CD4-positive, alpha-beta T cell (primary cell): ENCODE measurements around the gene CDCP2. TPM values are rescaled to one million over a fixed set of nuclear protein-coding genes. Genes with fewer than 3 reads are reported as not detected.
"Not testable (repeated sequence)": the region's sequence is repeated elsewhere in the genome, so short reads cannot be mapped to it uniquely, and the experiment has no call there.

Experiments used
- ATAC-seq: fragments of 200-7000 bp; cut with Tn5 transposase; one replicate; pipeline ENCODE4 v1.10.0; 2022; ENCODE audit warnings: mild to moderate bottlenecking; ENCODE audit not compliant: poor library complexity
- CTCF ChIA-PET: fragments of 350-600 bp; sonication (Branson Sonifier 250); formaldehyde crosslinking; loops from one replicate; lab custom pipeline; 2021; ENCODE audit warnings: antibody characterized with exemption, inconsistent platforms; lab: Charles Lee
- POLR2A ChIA-PET: fragments of 350-600 bp; sonication (Branson Sonifier 250); formaldehyde crosslinking; loops from one replicate; lab custom pipeline; 2021; ENCODE audit warnings: antibody characterized with exemption, inconsistent platforms; lab: Charles Lee
- DNase-seq, 14 experiments: peaks; one replicate each; pipeline ENCODE4 v3.0.0-alpha.2; 2013 to 2020; ENCODE audit warnings: mixed read lengths in 2 of 14
- H3K27ac ChIP-seq, 2 donors: one replicate each; pipeline versions ENCODE4 v1.5.1 to v1.7.0; 2013; ENCODE audit warnings: low read length in 2 of 2, low read depth in 1 of 2, mild to moderate bottlenecking in 1 of 2
- H3K27me3 ChIP-seq, 2 experiments: 1 replicate in 1 of 2; 2 replicates in 1 of 2; pipeline versions ENCODE4 v1.6.1 to v1.7.0; 2013; ENCODE audit warnings: low read length in 2 of 2, control low read depth in 1 of 2, mild to moderate bottlenecking in 1 of 2, moderate library complexity in 1 of 2; ENCODE audit not compliant: insufficient read depth in 2 of 2, control insufficient read depth in 1 of 2
- H3K36me3 ChIP-seq: one replicate; pipeline ENCODE4 v1.6.1; 2013; ENCODE audit warnings: low read length, control low read depth; ENCODE audit not compliant: insufficient read depth
- H3K4me1 ChIP-seq: one replicate; pipeline ENCODE4 v1.6.1; 2013; ENCODE audit warnings: low read length, control low read depth; ENCODE audit not compliant: insufficient read depth
- H3K4me3 ChIP-seq: one replicate; pipeline ENCODE4 v1.5.1; 2013; ENCODE audit warnings: mild to moderate bottlenecking, low read length, moderate library complexity
- H3K9me3 ChIP-seq, 2 experiments: 1 replicate in 1 of 2; 2 replicates in 1 of 2; pipeline versions ENCODE4 v1.6.1 to v1.7.0; 2013; ENCODE audit warnings: low read length in 2 of 2, mild to moderate bottlenecking in 2 of 2, control low read depth in 1 of 2, moderate library complexity in 1 of 2; ENCODE audit not compliant: control insufficient read depth in 1 of 2, insufficient read depth in 1 of 2
- H3K27ac Mint-ChIP-seq: one replicate; pipeline ENCODE4 v1.8.0; 2020; ENCODE audit warnings: mixed read lengths
- H3K27me3 Mint-ChIP-seq: one replicate; pipeline ENCODE4 v1.8.0; 2021; ENCODE audit warnings: mixed read lengths
- H3K36me3 Mint-ChIP-seq: one replicate; pipeline ENCODE4 v1.8.0; 2021; ENCODE audit warnings: low read depth, mixed read lengths
- H3K4me1 Mint-ChIP-seq: one replicate; pipeline ENCODE4 v1.8.0; 2021; ENCODE audit warnings: low read depth, mixed read lengths
- H3K4me3 Mint-ChIP-seq: one replicate; pipeline ENCODE4 v1.8.0; 2020; ENCODE audit warnings: mild to moderate bottlenecking, mixed read lengths
- H3K9me3 Mint-ChIP-seq: one replicate; pipeline ENCODE4 v1.8.0; 2020; ENCODE audit warnings: mixed read lengths
- CTCF ChIP-seq: fragments of 200-600 bp; IDR thresholded peaks from one replicate; pipeline ENCODE4 v1.8.0; 2022; ENCODE audit warnings: antibody characterized with exemption, mild to moderate bottlenecking
- intact Hi-C, 2 experiments: fragments of 100-400 bp; cut with DNase I in 1 of 2; cut with micrococcal nuclease in 1 of 2; formaldehyde crosslinking; loops; one replicate each; pipeline versions ENCODE4 v1.15.1 to v1.9.0; 2023 to 2025; cut with DNase I, micrococcal nuclease
- total RNA-seq, 174 experiments: library from RNA in 2 of 174; stranded (reverse) in 2 of 174; gene quantifications; one replicate each; pipeline ENCODE4 v1.2.3 and lab custom pipeline; 2021 to 2026

The CDCP2 gene
- total RNA-seq, 2 experiments from 2014 or later = not detected

DNA sequence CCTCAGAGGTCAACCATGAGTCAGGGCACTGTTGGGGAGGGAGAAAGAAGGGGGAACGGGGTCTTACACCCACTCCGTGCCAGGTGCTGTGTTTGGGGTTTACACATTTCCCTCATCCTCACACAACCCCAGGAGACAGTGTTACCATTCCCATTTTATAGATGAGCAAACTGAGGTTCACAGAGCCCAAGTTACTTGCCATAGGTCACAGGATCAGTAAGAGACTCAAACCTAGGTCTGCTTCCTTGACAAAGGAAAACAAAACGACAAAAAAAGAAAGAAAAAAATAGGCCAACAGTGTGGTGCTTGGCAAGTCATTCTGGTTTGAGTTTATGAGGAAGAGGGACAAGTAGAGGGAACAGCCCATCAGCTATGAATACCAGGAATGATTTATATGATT, 16.3 kb upstream of the CDCP2 start:
- POLR2A ChIA-PET = no interaction called here

GRCh38 chr1:54168206-54168965, 15.6 kb upstream of the CDCP2 start:
- H3K36me3 ChIP-seq = no peaks in the 10 kb centered on the region
- no peak overlapping the region for H3K27ac Mint-ChIP-seq
- DNase-seq (no peak), ATAC-seq (no peak)
- H3K4me1 ChIP-seq = peaks cover 7% of the 10 kb centered on the region
- no peaks in the 10 kb centered on the region for H3K36me3 Mint-ChIP-seq
- POLR2A ChIA-PET = no interaction called here
- no peaks in the 10 kb centered on the region for H3K27me3 ChIP-seq
- no peak overlapping the region for H3K27ac ChIP-seq
- no peak overlapping the region for H3K4me3 Mint-ChIP-seq
- no peaks in the 10 kb centered on the region for H3K9me3 ChIP-seq
- no peaks in the 10 kb centered on the region for H3K9me3 Mint-ChIP-seq
- CTCF ChIA-PET = no interaction called here
- peaks cover 13% of the 10 kb centered on the region for H3K4me1 Mint-ChIP-seq
- H3K4me3 ChIP-seq = no peak overlapping the region
- no peak for TF ChIP-seq CTCF
- no peaks in the 10 kb centered on the region for H3K27me3 Mint-ChIP-seq
- intact Hi-C loops = no loop called here

More for the DNA sequence above, 16.3 kb upstream of the CDCP2 start:
- Mint-ChIP-seq H3K4me3 (no peak overlapping the region), H3K27ac (no peak overlapping the region), H3K36me3 (no peaks in the 10 kb centered on the region), H3K9me3 (no peaks in the 10 kb centered on the region), H3K4me1 (peaks cover 13% of the 10 kb centered on the region), H3K27me3 (no peaks in the 10 kb centered on the region)
- Histone ChIP-seq H3K4me3 (no peak overlapping the region), H3K4me1 (peaks cover 7% of the 10 kb centered on the region), H3K27me3 (no peaks in the 10 kb centered on the region), H3K27ac (no peak overlapping the region), H3K36me3 (no peaks in the 10 kb centered on the region), H3K9me3 (no peaks in the 10 kb centered on the region)
- DNase-seq (no peak), ATAC-seq (no peak)
- CTCF ChIA-PET = no interaction called here
- intact Hi-C loops = no loop called here
- TF ChIP-seq CTCF = no peak

DNA sequence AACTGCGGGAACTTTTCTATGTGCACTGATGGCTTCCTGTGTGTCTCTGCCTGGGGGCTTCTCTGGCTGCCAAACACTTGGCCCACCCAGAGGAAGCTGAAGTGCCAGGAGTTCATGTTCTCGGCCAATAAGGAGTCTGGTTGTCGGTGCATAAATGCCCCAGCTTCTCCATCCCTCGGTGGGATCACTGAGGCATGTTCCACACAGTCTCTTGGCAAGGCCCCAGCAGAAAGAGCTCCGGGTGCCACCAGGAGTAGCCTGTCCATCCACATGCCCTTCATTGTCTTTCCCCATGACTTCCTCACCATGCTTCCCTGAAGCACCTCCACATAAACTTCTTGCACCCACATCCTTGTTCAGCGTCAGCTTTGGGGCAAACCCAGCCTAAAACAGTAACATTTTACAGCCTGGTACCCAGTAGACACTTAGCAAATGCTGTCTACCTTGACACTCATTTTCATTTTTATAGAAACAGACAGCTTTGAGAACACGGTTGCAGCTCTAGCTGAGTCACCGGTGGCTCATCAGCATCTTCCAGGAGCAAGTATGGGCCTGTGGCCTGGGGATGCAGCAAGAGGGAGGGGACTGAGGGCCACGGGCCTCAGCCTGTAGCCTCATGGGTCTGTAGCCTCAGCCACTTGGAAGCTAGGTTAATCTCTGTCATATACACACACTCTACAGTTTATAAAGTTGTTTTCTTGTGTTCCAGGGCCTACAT, 14.8 kb upstream of the CDCP2 start:
- DNase-seq (no peak), ATAC-seq (no peak)
- H3K4me1 ChIP-seq = peaks cover 7% of the 10 kb centered on the region
- POLR2A ChIA-PET = no interaction called here
- no peak overlapping the region for H3K27ac Mint-ChIP-seq
- no peaks in the 10 kb centered on the region for H3K36me3 ChIP-seq
- H3K27ac ChIP-seq = no peak overlapping the region
- intact Hi-C loops = no loop called here
- no peaks in the 10 kb centered on the region for H3K9me3 ChIP-seq
- no peak overlapping the region for H3K4me3 ChIP-seq
- peaks cover 13% of the 10 kb centered on the region for H3K4me1 Mint-ChIP-seq
- H3K27me3 ChIP-seq = no peaks in the 10 kb centered on the region
- H3K9me3 Mint-ChIP-seq = no peaks in the 10 kb centered on the region
- CTCF ChIA-PET = no interaction called here
- no peaks in the 10 kb centered on the region for H3K36me3 Mint-ChIP-seq
- TF ChIP-seq CTCF = no peak
- no peaks in the 10 kb centered on the region for H3K27me3 Mint-ChIP-seq
- no peak overlapping the region for H3K4me3 Mint-ChIP-seq

DNA sequence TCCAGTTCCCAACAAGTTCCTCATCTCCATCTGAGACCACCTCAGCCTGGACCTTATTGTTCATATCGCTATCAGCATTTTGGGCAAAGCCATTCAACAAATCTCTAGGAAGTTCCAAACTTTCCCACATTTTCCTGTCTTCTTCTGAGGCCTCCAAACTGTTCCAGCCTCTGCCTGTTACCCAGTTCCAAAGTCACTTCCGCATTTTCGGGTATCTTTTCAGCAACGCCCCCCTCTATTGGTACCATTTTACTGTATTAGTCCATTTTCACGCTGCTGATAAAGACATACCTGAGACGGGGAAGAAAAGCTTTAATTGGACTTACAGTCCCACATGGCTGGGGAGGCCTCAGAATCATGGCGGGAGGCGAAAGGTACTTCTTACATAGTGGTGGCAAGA, 13.6 kb upstream of the CDCP2 start:
- H3K27me3 Mint-ChIP-seq, DNase-seq, H3K27ac ChIP-seq, H3K4me3 ChIP-seq, H3K4me1 Mint-ChIP-seq, H3K9me3 ChIP-seq, H3K27ac Mint-ChIP-seq, ATAC-seq, intact Hi-C loops, H3K36me3 ChIP-seq, H3K9me3 Mint-ChIP-seq, H3K36me3 Mint-ChIP-seq, H3K4me1 ChIP-seq, POLR2A ChIA-PET, H3K4me3 Mint-ChIP-seq, H3K27me3 ChIP-seq, CTCF ChIA-PET: not testable (repeated sequence)
